A549 (cell line): ENCODE measurements around the gene GANAB. TPM values are rescaled to one million over a fixed set of nuclear protein-coding genes. Genes with fewer than 3 reads are reported as not detected.

Experiments
- ATAC-seq, 2 experiments: fragments of 200-7000 bp in 1 of 2; fragments of >200 bp in 1 of 2; cut with Nextera tagmentation in 1 of 2; cut with Tn5 transposase in 1 of 2; 3 replicates each; pipeline versions ENCODE4 v1.8.0 to v1.9.1; 2018 to 2020; ENCODE audit warnings: mild to moderate bottlenecking in 1 of 2, moderate library complexity in 1 of 2
- CTCF ChIA-PET: fragments of 300-600 bp; sonication (Branson Sonifier 250); formaldehyde crosslinking; extraction: SDS; loops from one replicate; lab custom pipeline; 2021; ENCODE audit warnings: antibody characterized with exemption, inconsistent platforms; lab: Yijun Ruan, JAX
- POLR2A ChIA-PET: fragments of 350-600 bp; formaldehyde crosslinking; extraction: SDS; loops from one replicate; lab custom pipeline; 2021; ENCODE audit warnings: antibody characterized with exemption, inconsistent platforms; lab: Yijun Ruan, JAX
- DNase-seq, 2 experiments: peaks; one replicate each; pipeline versions ENCODE4 v3.0.0 to v3.0.0-alpha.2; 2011 to 2016; ENCODE audit warnings: low read depth in 1 of 2, low spot score in 1 of 2
- FAIRE-seq: peaks from 2 replicates; lab custom pipeline; 2011; peaks lifted over from hg19 to GRCh38; lab: Jason Lieb, UNC
- H3K27ac ChIP-seq, 2 experiments: fragments of >200 bp; sonication (Bioruptor Twin); formaldehyde crosslinking; 3 replicates each; pipeline ENCODE4 v1.5.1; 2016 to 2017
- H3K4me1 ChIP-seq: fragments of >200 bp; sonication (Bioruptor Twin); formaldehyde crosslinking; 3 replicates; pipeline ENCODE4 v1.6.1; 2016
- H3K4me2 ChIP-seq: fragments of >200 bp; sonication (Bioruptor Twin); formaldehyde crosslinking; 3 replicates; pipeline ENCODE4 v1.6.1; 2016
- H3K4me3 ChIP-seq: fragments of >200 bp; sonication (Bioruptor Twin); formaldehyde crosslinking; 3 replicates; pipeline ENCODE4 v1.5.1; 2016
- H3K9me3 ChIP-seq: fragments of >200 bp; sonication (Bioruptor Twin); formaldehyde crosslinking; 3 replicates; pipeline ENCODE4 v1.6.1; 2016
- CHD2 ChIP-seq: fragments of 150-350 bp; IDR thresholded peaks from 2 replicates; pipeline ENCODE4 v1.6.1; 2014; ENCODE audit warnings: low read length; ENCODE audit not compliant: partially characterized antibody
- CHD4 ChIP-seq: fragments of 200-600 bp; sonication (generic); IDR thresholded peaks from 2 replicates; pipeline ENCODE4 v1.6.1; 2016; ENCODE audit warnings: antibody characterized with exemption, mild to moderate bottlenecking, borderline replicate concordance
- ESRRA ChIP-seq: fragments of 150-350 bp; IDR thresholded peaks from 2 replicates; pipeline ENCODE4 v1.6.1; 2014; ENCODE audit warnings: mild to moderate bottlenecking, low read length, borderline replicate concordance
- FOSL2 ChIP-seq, 2 experiments: fragments of 450-650 bp in 1 of 2; fragments of >200 bp in 1 of 2; sonication (Bioruptor Twin) in 1 of 2; formaldehyde crosslinking; IDR thresholded peaks; 2 replicates each; pipeline versions ENCODE4 v1.5.0 to v1.6.1; 2016 to 2020; ENCODE audit warnings: mild to moderate bottlenecking in 1 of 2, moderate library complexity in 1 of 2
- GATA3 ChIP-seq: IDR thresholded peaks from 2 replicates; pipeline ENCODE4 v1.6.1; 2012; ENCODE audit warnings: borderline replicate concordance
- HEYL ChIP-seq: fragments of 250-450 bp; sonication (Bioruptor Pico); IDR thresholded peaks from 2 replicates; pipeline ENCODE4 v1.8.0; 2021; ENCODE audit warnings: mild to moderate bottlenecking, moderate library complexity
- HOXB13 ChIP-seq: fragments of 250-450 bp; sonication (Bioruptor Pico); IDR thresholded peaks from 2 replicates; pipeline ENCODE4 v1.5.0; 2020; ENCODE audit warnings: low read depth, mild to moderate bottlenecking, moderate library complexity
- JUN ChIP-seq, 2 experiments: fragments of >200 bp; sonication (Bioruptor Twin); formaldehyde crosslinking; IDR thresholded peaks; 2 replicates in 1 of 2; 3 replicates in 1 of 2; pipeline ENCODE4 v1.6.1; 2016 to 2017
- KDM5A ChIP-seq: fragments of 200-600 bp; sonication (generic); IDR thresholded peaks from 2 replicates; pipeline ENCODE4 v1.6.1; 2016; ENCODE audit warnings: antibody characterized with exemption, mild to moderate bottlenecking
- MAX ChIP-seq: IDR thresholded peaks from 2 replicates; pipeline ENCODE4 v1.6.1; 2012
- PBX3 ChIP-seq: IDR thresholded peaks from 2 replicates; pipeline ENCODE4 v1.6.1; 2012
- PHF8 ChIP-seq: fragments of 200-600 bp; sonication (generic); IDR thresholded peaks from 2 replicates; pipeline ENCODE4 v1.6.1; 2016; ENCODE audit warnings: low read depth, mild to moderate bottlenecking, antibody characterized with exemption, moderate library complexity, borderline replicate concordance
- POLR2A ChIP-seq: IDR thresholded peaks from 2 replicates; pipeline ENCODE4 v1.6.1; 2012; ENCODE audit warnings: mild to moderate bottlenecking, low read length
- RFX5 ChIP-seq: fragments of 450-650 bp; IDR thresholded peaks from 2 replicates; pipeline ENCODE4 v1.7.1; 2014; ENCODE audit warnings: antibody characterized with exemption, mild to moderate bottlenecking, moderate library complexity
- TFCP2L1 ChIP-seq: fragments of 250-450 bp; sonication (Bioruptor Pico); IDR thresholded peaks from 2 replicates; pipeline ENCODE4 v1.5.0; 2021; ENCODE audit warnings: mild to moderate bottlenecking
- ZSCAN20 ChIP-seq: fragments of 250-450 bp; sonication (Bioruptor Pico); IDR thresholded peaks from 2 replicates; pipeline ENCODE4 v1.8.0; 2022; ENCODE audit warnings: mild to moderate bottlenecking, moderate library complexity
- WGBS: methylation state at CpG from one replicate; pipeline ENCODE4 v1.1.6; 2017; ENCODE audit errors: missing lambda C conversion rate; 5-methylcytosine and 5-hydroxymethylcytosine counted together
- polyA minus RNA-seq: library from RNA; depleted of rRNA, polyadenylated mRNA; stranded (reverse); fragments of >200 nt; gene quantifications from 2 replicates; pipeline ENCODE4 v1.2.3, GENCODE V29; 2011; rRNA and poly(A)+ RNA removed
- polyA plus RNA-seq, 4 experiments: library from polyadenylated mRNA; depleted of rRNA in 3 of 4; stranded (reverse); fragments of >200 nt; fragmentation: RNase III in 1 of 4; extraction: RNeasy Plus Mini Kit Qiagen cat#74134 plus additional on column Dnase treatment in 1 of 4; gene quantifications; 2 replicates in 3 of 4; 3 replicates in 1 of 4; pipeline ENCODE4 v1.2.3, GENCODE V29; 2011 to 2017
- TF ChIP-seq, protein P1 (sequence below): fragments of >200 bp; sonication (Bioruptor Twin); formaldehyde crosslinking; IDR thresholded peaks from 3 replicates; pipeline ENCODE4 v1.6.1; 2016
- TF ChIP-seq, protein P2 (sequence below): fragments of >200 bp; sonication (Bioruptor Twin); formaldehyde crosslinking; IDR thresholded peaks from 3 replicates; pipeline ENCODE4 v1.5.1; 2016

Gene GANAB
- 215 and 308 TPM in 2 replicates for polyA plus RNA-seq (2011; rRNA removed)
- 99.8 and 131 TPM in 2 replicates for polyA plus RNA-seq (2012; cell fraction: cytosol; rRNA removed)
- polyA plus RNA-seq (2012; cell fraction: nucleus; rRNA removed), result 296 and 402 TPM in 2 replicates
- polyA plus RNA-seq (2017; fragmentation: RNase III; extraction: RNeasy Plus Mini Kit Qiagen cat#74134 plus additional on column Dnase treatment), result 206 to 220 TPM (median 214 TPM) in 3 replicates
- 349 and 410 TPM in 2 replicates for polyA minus RNA-seq

GRCh38 chr11:62645946-62646824, at the start of gene GANAB:
GANAB (minus strand) TSS chr11:62646613; CDS start chr11:62646599, 14 bp downstream.
- POLR2A ChIA-PET, result interaction anchor here (0.6 to 2.0 kb wide), 11 partner anchors 9 to 108 kb away, joined by 3 to 35 read pairs (median 6); partner anchors contain the start of genes B3GAT3, C11orf98, CSKMT and HNRNPUL2
- H3K9me3 ChIP-seq, result no peaks in the 10 kb centered on the region
- CTCF ChIA-PET, result interaction anchor here (0.7 to 1.6 kb wide), 7 partner anchors 10 to 266 kb away, joined by 3 to 6 read pairs (median 3); partner anchors contain the start of genes C11orf98, CSKMT and EML3
- FAIRE-seq, result no peak
- peak within 1 kb of the TSS; percentile 94 to 97 for H3K27ac ChIP-seq
- peak; percentile 97 to 99 for ATAC-seq
- 2% methylated on average over 57 of the region's 73 CpGs for WGBS
- H3K4me1 ChIP-seq, result peaks cover 11% of the 10 kb centered on the region
- TF ChIP-seq RFX5 (0 out of 2 replicates have a peak, but pooled peaks have one; percentile 27), JUN (IDR thresholded peaks at IDR 0.05) (peak; percentile 80 to 95), MAX (peak; percentile 69; the same call in 1 of the 2 replicates), FOSL2 (IDR thresholded peaks at IDR 0.05) (no peak), FOSL2 (CRISPR knock-in tag; IDR thresholded peaks at IDR 0.05) (0 out of 2 replicates have a peak, but pooled peaks have one; percentile 7), PBX3 (peak; percentile 80), TFCP2L1 (no peak), POLR2A (peak; percentile 89), CHD2 (no peak), GATA3 (peak; percentile 50; the same call in 1 of the 2 replicates), HOXB13 (0 out of 2 replicates have a peak, but pooled peaks have one; percentile 14), HEYL (no peak), ZSCAN20 (CRISPR knock-in tag) (no peak), PHF8 (peak; percentile 85; the same call in 1 of the 2 replicates), CHD4 (no peak), ESRRA (no peak), KDM5A (peak; percentile 83)
- TF ChIP-seq, protein P1, sequence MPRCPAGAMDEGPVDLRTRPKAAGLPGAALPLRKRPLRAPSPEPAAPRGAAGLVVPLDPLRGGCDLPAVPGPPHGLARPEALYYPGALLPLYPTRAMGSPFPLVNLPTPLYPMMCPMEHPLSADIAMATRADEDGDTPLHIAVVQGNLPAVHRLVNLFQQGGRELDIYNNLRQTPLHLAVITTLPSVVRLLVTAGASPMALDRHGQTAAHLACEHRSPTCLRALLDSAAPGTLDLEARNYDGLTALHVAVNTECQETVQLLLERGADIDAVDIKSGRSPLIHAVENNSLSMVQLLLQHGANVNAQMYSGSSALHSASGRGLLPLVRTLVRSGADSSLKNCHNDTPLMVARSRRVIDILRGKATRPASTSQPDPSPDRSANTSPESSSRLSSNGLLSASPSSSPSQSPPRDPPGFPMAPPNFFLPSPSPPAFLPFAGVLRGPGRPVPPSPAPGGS, result peak; percentile 92; the same call in 2 of the 3 replicates
- TF ChIP-seq, protein P2, sequence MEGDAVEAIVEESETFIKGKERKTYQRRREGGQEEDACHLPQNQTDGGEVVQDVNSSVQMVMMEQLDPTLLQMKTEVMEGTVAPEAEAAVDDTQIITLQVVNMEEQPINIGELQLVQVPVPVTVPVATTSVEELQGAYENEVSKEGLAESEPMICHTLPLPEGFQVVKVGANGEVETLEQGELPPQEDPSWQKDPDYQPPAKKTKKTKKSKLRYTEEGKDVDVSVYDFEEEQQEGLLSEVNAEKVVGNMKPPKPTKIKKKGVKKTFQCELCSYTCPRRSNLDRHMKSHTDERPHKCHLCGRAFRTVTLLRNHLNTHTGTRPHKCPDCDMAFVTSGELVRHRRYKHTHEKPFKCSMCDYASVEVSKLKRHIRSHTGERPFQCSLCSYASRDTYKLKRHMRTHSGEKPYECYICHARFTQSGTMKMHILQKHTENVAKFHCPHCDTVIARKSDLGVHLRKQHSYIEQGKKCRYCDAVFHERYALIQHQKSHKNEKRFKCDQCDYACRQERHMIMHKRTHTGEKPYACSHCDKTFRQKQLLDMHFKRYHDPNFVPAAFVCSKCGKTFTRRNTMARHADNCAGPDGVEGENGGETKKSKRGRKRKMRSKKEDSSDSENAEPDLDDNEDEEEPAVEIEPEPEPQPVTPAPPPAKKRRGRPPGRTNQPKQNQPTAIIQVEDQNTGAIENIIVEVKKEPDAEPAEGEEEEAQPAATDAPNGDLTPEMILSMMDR, result no peak
- peak within 1 kb of the TSS; percentile 79 for H3K4me3 ChIP-seq
- peak; percentile 97 to 99 for DNase-seq
- peak within 1 kb of the TSS; percentile 96 for H3K4me2 ChIP-seq
